Central memory CD4-positive, alpha-beta T cell (primary cell): ENCODE measurements around the gene ESRRG.
"Not testable (repeated sequence)": the region's sequence is repeated elsewhere in the genome, so short reads cannot be mapped to it uniquely, and the experiment has no call there.

ENCODE experiments used
- DNase-seq: peaks from one replicate; pipeline ENCODE4 v3.0.0; 2022
- total RNA-seq, 3 experiments: gene quantifications; one replicate each; lab custom pipeline; 2026; lab: John Stamatoyannopoulos, UW

Gene ESRRG
- 0 reads per million in 3 experiments for total RNA-seq

DNA sequence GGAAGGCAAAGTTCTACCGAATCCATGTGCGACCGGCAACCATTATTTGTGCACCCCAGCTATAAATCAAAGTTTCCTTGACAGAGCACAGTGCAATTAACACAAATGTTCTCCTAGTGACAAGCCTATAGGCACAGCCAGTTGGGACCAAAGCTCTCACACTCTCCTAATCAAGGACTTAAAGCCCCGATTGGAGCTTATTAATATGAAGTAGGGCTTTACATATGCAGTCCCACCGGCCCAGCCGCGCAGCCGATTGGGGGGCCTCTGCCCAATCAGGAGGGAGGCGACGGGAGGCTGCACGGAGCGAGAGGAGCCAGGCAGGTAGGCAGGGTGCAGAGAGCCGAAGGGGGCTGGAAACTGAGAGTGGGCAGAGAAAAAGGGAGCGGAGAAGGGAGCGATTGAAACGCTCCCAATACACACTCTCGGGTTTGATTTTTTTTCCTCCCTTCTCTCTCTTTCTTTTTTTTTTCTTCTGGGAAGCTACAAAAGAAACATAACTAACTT, at the start of gene ESRRG:
Gene ESRRG, minus strand, starts transcription at position 156 of the 507 bp plus-strand sequence. Its CDS starts 130 bp downstream, at position 26.
- no peak for DNase-seq

DNA sequence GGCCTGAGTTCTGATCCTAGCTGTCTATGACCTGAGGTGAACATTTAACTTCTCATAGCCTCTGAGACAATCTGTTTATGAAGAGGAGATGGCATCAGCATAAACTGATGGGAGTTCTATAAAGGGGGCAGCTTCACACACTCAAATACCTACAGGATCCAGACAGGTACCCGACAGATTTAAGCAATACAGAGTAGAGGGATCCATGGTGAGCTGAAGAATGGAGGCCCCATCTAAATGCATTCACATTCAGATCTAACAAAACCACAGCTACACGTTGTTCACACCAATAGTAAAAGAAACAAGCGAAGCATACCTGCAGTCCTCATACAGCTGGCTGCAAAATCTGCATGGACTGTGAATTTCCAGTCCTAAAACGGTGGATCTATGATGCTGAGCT, 48.7 kb upstream of the ESRRG start:
- DNase-seq, result no peak

DNA sequence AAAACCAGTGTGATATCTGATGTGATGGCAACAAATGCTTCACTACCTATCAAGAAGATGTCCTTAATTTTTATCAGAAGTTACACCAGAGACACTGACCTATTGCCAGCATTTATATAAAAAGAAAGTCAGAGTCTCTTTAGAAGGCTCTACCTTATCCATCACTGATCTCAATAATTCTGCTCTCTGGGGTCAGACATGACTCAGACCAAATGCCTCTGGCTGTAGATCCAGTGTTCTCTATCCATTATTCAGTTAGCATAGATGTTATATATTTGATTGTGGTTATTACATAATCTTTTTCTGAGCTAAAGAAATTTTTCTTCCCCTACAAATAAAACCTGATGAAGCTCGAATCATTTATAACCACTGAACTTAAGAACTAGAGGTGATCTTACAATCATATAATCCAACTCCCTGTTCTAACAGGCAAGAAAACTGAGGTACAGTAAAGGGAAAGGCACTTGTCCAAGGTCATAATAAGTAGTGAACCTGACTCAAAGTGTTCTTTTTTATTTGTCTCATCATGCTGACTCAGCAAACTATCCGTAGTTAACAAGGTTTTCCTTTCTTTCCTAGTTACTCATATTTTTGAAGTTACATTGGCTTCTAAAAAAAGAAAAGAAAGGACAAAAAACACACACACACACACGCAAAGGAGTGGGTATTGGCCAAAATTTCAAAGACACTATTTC, 43.6 kb upstream of the ESRRG start:
- no peak for DNase-seq

- DNase-seq, result no peak
Observed at GRCh38 chr1:216765346-216766300, 42.4 kb upstream of the ESRRG start.

DNA sequence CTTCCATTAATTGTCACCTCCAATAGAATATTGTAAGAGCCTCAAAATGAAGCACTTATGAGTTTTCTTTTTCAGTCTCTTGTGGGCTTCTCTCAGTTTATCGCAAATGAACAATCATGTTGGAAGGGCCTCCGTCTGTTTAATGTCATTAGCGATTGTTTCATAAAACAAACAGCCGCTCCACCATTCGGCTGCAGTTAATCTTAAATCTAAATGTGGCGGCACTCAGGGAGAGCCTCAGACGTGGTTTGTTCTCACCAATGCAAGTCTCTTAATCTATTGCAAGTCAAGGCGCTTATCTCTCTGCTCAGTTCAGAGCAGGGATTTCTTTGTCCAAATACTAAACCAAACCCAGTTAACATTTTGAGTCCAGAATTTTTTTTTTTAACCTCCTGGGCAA, 34.9 kb upstream of the ESRRG start:
- no peak for DNase-seq

DNA sequence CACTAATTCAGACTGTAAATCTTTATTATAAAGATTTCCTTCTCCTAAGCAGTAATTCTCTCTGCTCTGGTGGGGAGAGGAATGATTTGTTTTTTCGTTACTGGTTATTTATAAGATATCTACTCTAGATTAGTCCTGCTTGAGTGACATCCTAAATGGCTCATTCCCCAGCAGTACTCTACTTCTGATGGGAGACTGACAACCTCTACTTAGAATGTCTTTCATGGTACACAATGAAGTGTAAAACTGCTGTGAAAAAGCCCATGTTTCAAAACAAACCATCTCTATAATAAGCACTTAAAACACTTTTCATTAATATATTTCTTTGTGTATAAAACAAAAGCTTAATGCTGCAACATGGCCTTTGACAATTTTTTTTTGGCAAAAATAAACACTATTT, 33.9 kb upstream of the ESRRG start:
- DNase-seq, result no peak

DNA sequence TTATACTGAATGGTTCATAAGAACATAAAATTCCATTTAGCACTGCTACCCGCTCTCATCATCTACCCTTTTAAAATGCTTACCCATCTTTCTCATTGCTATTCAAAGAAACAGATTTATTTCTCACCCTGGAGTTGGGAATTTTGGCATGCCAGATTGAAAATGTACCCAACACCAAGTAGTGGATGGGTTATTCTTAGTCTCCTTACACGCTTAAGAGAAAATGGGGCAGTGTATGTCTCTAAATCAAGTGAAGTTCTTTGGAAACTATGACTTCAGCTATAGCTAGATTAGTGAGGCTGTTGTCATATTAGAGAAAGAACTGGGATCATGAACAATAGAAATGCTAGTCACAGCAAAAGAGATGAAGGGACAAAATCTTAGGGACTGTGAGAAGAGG, 27.7 kb upstream of the ESRRG start:
- no peak for DNase-seq

- no peak for DNase-seq
Observed at GRCh38 chr1:216750031-216750627, 26.9 kb upstream of the ESRRG start.

DNA sequence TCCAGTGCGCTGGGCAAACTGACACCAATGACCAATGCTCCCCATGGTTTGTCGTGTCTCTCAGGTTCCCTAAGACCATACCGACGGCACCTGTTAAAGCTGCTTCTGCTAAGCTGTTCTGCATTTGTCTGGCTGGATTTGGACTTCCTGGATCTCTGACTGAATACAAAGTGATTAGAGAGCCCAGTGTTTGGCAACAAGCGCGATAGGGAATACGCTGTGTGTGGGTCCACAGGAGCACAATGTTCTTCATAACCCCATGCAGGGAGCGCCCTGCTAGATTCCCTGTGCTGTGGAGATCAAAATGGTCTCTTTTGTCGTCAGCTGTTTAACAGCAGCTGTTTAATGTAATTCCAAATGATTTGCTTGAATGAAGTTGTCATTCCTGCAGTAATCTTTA, 26.0 kb upstream of the ESRRG start:
- no peak for DNase-seq

DNA sequence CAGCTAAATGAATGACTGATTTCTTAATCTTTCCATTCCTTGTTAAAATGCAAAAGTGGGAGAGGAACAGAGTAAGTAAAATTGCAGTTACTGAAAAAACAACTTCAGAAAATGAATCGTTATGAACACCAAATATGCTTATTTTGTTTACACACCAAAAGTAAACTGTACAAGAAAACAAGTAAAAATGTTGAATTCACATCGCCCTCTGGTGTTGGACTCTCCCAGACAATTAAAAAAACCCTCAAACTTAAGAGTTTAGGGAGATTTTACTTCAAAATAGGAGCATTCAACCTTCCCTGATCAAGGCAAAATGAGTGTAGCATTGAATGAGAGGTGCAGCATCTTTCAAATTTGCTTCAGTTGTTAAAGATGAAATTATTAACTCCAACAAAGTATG, 19.4 kb upstream of the ESRRG start:
- DNase-seq, result no peak

DNA sequence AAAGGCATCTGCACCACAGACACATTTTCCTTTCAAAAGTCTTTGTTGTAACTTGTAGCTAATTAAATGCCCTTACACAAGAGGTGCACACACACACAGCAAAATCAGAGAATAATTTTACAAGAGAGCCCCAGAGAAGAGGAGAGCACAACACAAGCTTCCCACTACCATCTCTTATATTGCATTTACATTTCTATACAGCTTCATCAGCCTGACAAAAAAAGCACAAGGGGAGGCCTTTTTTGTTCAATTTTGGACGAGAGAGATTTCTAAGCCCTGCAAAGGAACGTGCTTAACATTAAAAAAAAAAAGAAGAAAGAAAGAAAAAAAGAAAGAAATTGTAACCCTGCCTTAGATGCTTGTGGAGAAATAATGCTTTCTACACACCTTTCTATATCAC, 17.1 kb upstream of the ESRRG start:
- no peak for DNase-seq

GRCh38 chr1:216739793-216740192, 16.6 kb upstream of the ESRRG start:
- no peak for DNase-seq

- no peak for DNase-seq
Observed at GRCh38 chr1:216732121-216732520, 8.9 kb upstream of the ESRRG start.

GRCh38 chr1:216731562-216731961, 8.3 kb upstream of the ESRRG start:
- DNase-seq, result no peak

GRCh38 chr1:216726435-216726834, 3.2 kb upstream of the ESRRG start:
- DNase-seq, result no peak

DNA sequence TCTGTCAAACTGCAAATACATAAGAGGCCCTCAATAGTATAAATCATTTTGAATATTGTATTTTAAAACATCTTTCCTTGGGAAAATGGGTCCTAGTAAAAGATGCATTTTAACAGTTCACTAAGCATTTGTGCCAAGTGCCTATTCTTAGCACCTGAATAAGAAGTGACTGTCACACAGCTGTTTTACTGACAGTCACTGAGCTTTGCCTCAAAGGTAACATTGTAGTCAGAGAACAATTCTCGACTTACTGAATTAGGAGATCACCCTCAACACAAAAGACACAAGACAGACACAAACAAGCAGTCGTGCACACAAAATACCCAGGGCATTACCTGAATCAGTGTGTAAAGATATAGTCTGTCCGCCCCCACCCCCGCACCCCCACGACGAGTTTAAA, 408 bp downstream of the ESRRG start:
- DNase-seq, result no peak

GRCh38 chr1:216721863-216722262, 1.4 kb downstream of the ESRRG start:
- no peak for DNase-seq

- DNase-seq, result no peak
Observed at GRCh38 chr1:216721062-216721461, 2.2 kb downstream of the ESRRG start.

- no peak for DNase-seq
Observed at GRCh38 chr1:216711712-216712111, 11.5 kb downstream of the ESRRG start.

GRCh38 chr1:216710598-216711333, 12.5 kb downstream of the ESRRG start:
- no peak for DNase-seq

DNA sequence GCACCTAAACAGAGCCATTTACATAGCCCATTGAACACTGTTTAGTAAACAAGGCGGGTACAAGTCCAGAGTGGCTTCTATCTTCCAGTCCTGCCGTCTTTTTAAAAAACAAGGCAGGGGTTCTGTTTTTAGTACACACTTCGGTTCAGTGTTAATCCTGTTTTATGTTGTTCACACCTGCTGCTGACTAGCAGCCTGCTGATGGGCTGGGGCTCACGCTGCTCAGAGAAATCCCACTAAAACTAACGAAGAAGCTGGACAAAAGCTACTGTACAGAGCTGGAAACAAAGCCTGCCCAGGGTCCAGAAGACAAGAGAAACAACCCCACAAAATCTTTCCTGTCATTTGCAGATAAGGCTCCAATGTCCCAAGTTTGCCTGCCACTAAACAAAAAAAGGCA, 13.2 kb downstream of the ESRRG start:
- DNase-seq, result no peak

GRCh38 chr1:216705676-216706075, 17.6 kb downstream of the ESRRG start:
- DNase-seq, result no peak

GRCh38 chr1:216704065-216704464, 19.2 kb downstream of the ESRRG start:
- DNase-seq, result not testable (repeated sequence)
